GM08714 (cell line): ENCODE data around the gene TANGO2.

Source experiments
- H3K4me3 ChIP-seq: fragments of 200-500 bp; sonication (Bioruptor generic); 2 replicates; pipeline ENCODE4 v1.5.1; 2014; ENCODE audit warnings: mild to moderate bottlenecking, low read length, inconsistent platforms
- ZNF274 ChIP-seq: IDR thresholded peaks from 2 replicates; pipeline ENCODE4 v1.6.1; 2012; ENCODE audit warnings: mild to moderate bottlenecking, low read depth, low read length

The TANGO2 gene

GRCh38 chr22:20009018-20009491 lies 11.9 kb upstream of the TANGO2 start:
- H3K4me3 ChIP-seq = no peak overlapping the region
- no peak for TF ChIP-seq ZNF274

DNA sequence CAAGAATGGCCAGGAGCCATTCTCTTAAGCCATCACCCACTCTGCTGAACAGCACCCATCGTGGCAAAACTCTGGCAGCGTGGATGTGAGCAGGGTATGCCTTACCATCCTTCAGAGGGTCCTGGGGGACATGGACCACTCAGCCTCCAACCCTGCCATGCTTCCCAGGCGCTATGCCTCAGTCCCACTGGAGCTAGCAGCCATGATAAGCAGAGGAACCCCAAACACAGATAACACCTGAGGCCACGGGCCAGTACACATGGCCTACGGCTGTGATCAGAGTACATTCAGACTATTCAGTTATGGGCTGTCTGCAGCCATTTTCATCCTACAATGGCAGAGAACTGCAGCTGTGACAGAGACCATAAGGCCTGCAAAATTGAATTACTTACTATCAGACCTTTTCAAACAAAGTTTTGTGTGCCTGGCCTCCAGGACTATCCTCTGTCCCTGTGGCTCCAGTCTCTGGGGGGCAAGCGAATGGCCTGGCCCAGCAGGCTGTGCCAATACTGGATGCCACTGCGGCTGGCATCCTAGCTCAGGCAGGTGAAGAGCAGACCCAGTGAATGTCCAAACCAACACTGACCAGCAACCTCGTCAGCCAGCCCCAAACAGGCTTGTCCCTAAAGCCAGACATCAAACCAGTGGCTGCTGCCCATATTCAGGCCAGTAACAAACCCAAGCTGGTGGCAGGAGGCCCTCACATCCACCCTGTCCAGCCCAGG lies 11.2 kb upstream of the TANGO2 start:
- TF ChIP-seq ZNF274 = no peak

DNA sequence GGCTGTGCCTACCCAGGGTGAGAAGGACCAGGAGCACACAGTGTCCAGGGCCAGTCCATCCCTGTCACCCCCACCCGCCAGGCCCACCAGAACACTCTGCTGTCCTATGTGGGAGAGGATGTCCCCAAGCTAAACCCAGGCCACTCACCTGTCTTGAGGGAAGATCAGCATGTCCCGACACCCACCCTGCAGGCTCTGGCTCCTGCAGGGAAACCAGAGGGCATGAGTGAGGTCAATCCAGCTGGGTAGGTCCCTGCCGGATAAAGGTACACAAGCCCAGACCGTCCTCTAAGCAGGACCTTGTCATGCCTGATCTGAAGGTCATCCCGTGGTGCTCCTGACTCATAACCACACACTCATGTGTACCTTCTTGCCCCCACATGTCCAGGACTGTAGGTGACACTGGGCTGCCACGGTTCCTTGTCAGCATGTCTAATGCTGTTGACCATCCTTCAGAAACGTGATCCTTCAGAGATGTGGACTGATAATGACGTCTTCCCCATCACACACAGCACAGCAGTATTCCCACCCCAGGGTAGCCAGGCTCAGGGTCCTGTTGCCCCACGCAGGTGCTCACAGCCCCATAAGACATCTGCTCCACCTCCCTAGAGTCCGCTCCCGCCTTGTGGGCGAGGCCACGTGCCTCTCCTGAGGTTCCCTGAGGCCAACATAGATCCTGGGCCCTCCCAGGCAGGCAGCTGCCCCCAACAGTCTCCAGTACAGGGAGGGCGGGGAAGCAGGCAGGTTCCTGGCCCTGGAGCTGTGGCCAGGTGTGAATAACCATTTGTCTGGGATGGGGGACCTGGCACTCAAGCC lies 10.4 kb upstream of the TANGO2 start:
- H3K4me3 ChIP-seq = no peak overlapping the region
- TF ChIP-seq ZNF274 = no peak

More for the DNA sequence above, 11.2 kb upstream of the TANGO2 start:
- no peak overlapping the region for H3K4me3 ChIP-seq

GRCh38 chr22:20011123-20011992 lies 9.6 kb upstream of the TANGO2 start:
- no peak overlapping the region for H3K4me3 ChIP-seq
- TF ChIP-seq ZNF274 = no peak

DNA sequence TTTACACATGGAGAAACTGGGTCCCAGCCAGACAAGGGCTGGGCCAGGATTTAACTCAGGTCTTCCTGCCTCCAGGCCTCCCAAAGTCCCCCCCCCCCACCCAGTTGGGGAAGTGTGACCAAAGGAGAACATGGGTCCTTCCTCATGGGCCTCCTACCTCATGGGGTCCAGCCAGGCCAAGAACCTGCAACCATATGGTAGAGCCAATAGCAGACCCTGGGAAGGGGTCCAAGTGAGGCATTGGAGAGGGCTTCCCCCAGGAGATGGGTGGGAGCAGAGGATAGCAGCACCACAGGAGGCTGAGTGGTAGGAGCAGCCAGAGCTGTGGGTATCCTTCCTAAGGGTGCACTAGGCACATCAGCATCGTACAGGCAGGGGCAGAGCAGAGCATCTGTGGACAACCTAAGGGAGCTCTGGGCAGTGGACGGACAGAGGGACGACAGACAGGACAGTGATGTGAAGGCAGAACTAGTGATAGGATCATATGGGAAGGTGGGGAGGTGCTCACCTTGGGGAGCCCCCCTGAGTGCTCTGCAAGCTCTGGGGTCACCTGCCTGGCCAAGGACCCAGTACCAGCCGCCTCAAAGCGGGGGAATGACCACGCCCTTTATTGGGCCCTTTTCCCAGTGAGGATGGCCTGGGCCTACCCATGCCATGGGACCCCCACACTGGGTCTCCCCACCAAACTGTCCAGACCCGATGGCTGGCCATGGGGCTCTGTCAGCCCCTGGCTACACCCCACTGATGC lies 8.7 kb upstream of the TANGO2 start:
- no peak overlapping the region for H3K4me3 ChIP-seq
- TF ChIP-seq ZNF274 = no peak

DNA sequence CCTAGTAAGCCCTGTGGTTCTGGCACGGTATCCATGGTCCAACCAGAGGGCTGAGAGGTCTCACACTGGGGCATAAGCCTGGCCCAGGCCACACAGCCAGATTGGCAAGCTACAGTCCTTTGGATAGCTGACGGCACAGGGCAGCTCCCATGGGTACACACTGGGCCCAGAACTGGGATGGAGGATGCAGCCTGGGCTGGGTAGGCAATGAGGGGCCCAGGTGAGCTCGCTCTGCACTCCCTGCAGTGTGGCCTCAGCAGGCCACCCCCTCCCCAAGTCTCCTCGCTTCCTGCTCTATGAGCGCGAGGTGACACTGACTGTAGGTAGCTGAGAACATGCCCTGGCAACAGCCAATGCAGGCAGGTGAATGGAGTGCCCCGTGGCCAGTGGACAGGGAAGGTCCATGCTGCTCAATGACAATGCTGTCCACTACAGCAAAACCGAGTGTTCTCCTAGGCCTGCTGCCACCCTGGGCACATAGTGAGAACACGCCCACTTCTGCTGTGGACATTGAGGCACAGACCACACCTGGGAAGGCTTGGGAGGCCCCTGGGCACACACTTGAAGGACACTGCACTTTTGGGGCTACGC lies 8.1 kb upstream of the TANGO2 start:
- no peak for TF ChIP-seq ZNF274
- no peak overlapping the region for H3K4me3 ChIP-seq

- no peak overlapping the region for H3K4me3 ChIP-seq
- no peak for TF ChIP-seq ZNF274
Measured at GRCh38 chr22:20013382-20013871, 7.5 kb upstream of the TANGO2 start.

DNA sequence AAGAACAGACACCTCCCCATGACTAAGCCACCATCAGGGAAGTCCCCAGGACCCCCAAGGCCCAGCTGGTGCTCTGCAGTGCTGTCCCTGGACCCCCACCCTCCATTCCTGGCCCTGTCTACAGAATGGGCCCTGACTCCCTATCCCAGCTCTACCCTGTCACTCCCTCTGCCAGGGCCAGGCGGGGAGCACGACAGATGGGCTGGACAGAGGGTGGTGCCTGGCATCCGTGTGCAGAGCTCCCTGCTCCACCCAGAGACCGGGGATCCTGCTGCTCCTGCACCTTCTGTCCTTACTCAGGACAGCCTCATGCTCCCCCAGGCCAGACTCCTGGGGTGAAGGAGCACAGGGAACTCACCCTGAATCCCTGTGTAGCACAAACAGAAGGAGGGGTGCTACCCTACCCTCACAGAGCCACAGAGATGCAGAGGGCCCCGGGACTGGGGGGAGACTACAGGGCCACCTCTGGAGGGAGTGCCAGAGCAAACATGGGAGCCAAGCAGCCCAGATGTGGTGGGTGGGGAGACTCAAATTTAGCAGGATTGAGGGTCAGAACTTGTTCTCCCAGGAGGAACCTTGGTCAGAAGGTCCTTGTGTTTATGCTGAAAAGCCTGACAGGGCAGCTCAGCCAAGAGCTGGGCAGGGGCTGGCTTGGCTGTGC lies 6.3 kb upstream of the TANGO2 start:
- no peak overlapping the region for H3K4me3 ChIP-seq
- TF ChIP-seq ZNF274 = no peak

DNA sequence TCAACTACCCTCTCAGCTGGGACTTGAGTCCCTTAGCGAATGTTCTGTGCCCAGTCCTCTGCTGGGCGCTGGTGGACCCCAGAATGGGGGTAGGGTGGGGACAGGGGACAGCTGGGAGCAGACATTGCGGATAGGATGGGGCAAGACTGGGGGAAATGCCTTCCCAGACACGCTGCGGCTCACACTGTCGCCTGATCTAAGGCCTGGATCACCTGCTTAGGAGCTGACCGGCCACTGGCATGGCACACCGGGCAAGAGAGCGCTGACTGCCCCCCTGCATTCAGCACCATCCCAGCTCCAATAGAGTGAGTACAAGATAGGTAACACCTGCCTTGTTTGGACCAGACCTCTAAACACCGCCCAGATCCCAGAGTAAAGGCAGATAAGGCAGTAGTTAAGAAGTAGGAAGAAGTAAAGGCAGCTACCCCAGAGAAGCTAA lies 5.7 kb upstream of the TANGO2 start:
- H3K4me3 ChIP-seq = no peak overlapping the region
- no peak for TF ChIP-seq ZNF274

- no peak for TF ChIP-seq ZNF274
Measured at GRCh38 chr22:20015971-20016733, 4.8 kb upstream of the TANGO2 start.

DNA sequence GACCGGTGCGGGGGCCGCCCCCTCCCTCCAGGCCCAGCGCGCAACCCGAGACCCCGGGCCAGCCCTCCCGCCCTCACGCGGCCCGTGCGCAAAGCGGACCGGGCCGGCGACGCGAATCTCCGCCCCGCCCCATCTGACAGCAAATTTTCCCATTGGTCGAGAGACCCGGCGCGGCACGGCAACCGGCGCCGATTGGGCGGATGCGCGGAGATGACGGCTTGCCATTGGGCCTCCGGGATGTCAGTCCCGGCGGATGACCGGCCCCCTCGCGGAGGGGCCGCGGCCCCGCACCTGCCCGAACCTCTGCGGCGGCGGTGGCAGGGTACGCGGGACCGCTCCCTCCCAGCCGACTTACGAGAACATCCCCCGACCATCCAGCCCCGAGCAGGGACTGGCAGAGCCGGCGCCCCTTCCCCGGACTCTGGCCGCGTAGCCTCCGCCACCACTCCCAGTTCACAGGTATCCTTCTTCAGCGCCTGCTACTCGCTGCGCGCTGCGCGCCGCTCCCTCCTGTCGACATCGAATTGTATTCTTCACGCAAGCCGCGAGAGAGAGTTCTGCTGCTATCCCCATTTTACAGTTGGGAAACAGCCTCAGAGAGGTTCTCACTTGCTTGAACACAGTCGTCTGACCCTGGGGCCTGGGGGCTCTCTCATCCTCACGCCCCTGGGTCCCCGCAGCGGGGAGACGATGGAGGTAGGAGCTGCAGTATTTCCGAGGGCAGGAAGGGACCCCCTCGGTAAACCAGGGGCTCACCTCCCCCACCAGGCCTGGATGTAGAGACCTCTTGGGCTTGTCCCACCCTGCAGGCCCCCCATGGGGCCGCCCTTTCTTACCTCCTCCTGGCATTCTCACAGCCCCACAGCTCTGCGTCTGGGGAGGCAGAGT lies 3.9 kb upstream of the TANGO2 start, which contains the start of gene ARVCF:
Gene ARVCF, minus strand, starts transcription at position 90 of the 888 bp plus-strand sequence. CDS start 26,029 bp downstream, outside the sequence.
- TF ChIP-seq ZNF274 = no peak

More at GRCh38 chr22:20015971-20016733, 4.8 kb upstream of the TANGO2 start:
- peak overlapping the region; percentile 53 for H3K4me3 ChIP-seq

More for the DNA sequence above, 3.9 kb upstream of the TANGO2 start, which contains the start of gene ARVCF:
- H3K4me3 ChIP-seq = peak within 1 kb of the TSS; percentile 53
